ENCODE measurements around the gene C9. TPM values are rescaled to one million over a fixed set of nuclear protein-coding genes. Genes with fewer than 3 reads are reported as not detected.
"Not testable (repeated sequence)": the region's sequence is repeated elsewhere in the genome, so short reads cannot be mapped to it uniquely, and the experiment has no call there.

The C9 gene
- total RNA-seq, 1 donor from 2014 or later: not detected

GRCh38 chr5:39236718-39237117, 127.6 kb downstream of the C9 start:
- DNase-seq (ENCODE audit: low read depth, low spot score): no peak
- H3K27me3 Mint-ChIP-seq (ENCODE audit: low read depth): peaks cover 9% of the 10 kb centered on the region
- no peak overlapping the region for H3K27ac Mint-ChIP-seq (ENCODE audit: unreplicated experiment)
- no peaks in the 10 kb centered on the region for H3K36me3 Mint-ChIP-seq (ENCODE audit: low read depth)
- no peak overlapping the region for H3K4me3 Mint-ChIP-seq
- H3K4me1 Mint-ChIP-seq: peaks cover 5% of the 10 kb centered on the region
- peaks cover 10% of the 10 kb centered on the region for H3K9me3 Mint-ChIP-seq
- no peak for TF ChIP-seq CTCF (conservative IDR thresholded peaks at IDR 0.05)

DNA sequence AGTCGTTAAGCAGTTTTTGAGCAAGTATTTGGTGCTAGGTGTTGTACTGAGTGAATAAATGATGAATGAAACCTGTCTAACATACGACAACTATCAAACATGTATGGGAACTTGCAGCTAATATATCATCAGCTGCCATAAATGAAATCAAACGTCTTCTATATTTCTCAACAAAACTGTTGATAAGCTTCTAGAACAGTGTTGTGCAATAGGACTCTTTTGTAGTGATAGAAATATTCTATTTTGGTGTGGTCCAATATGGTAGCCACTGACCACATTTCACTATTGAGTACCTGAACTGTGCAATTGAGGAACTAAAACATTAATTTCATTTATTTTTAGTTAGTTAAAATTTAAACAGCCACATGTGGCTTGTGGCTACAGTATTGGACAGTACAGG, 128.6 kb downstream of the C9 start:
- Mint-ChIP-seq H3K27ac (ENCODE audit: unreplicated experiment) (no peak overlapping the region), H3K27me3 (ENCODE audit: low read depth) (peaks cover 9% of the 10 kb centered on the region), H3K4me1 (peaks cover 5% of the 10 kb centered on the region), H3K9me3 (peaks cover 7% of the 10 kb centered on the region), H3K4me3 (no peak overlapping the region), H3K36me3 (ENCODE audit: low read depth) (no peaks in the 10 kb centered on the region)
- DNase-seq (ENCODE audit: low read depth, low spot score): no peak
- no peak for TF ChIP-seq CTCF (conservative IDR thresholded peaks at IDR 0.05)

- not testable (repeated sequence) for H3K4me3 Mint-ChIP-seq; H3K9me3 Mint-ChIP-seq; H3K27ac Mint-ChIP-seq (ENCODE audit: unreplicated experiment); H3K4me1 Mint-ChIP-seq; H3K27me3 Mint-ChIP-seq (ENCODE audit: low read depth); DNase-seq (ENCODE audit: low read depth, low spot score); H3K36me3 Mint-ChIP-seq (ENCODE audit: low read depth)
Measured at GRCh38 chr5:39234494-39234893, 129.8 kb downstream of the C9 start.

Other genes with a start within 250 kb of the C9 start
- not detected in 2 replicates for gene FYB1, start 144.9 kb downstream of the C9 start, total RNA-seq
- 9.5 and 10.1 TPM in 2 replicates for gene DAB2, start 60.5 kb upstream of the C9 start, total RNA-seq

All from neural crest cell (in vitro differentiated cells).